ENCODE results near the gene USP46.
A peak's percentile ranks its signal among the peaks of the same experiment; 100 is the strongest.

USP46 gene

GRCh38 chr4:52659001-52659721, at the start of gene USP46:
Gene USP46 (minus strand): TSS chr4:52659301. CDS start chr4:52659150, 151 bp downstream.
- DNase-seq: peak; percentile 27

- no peak for DNase-seq
Measured at GRCh38 chr4:52704661-52705060, 45.6 kb upstream of the USP46 start.

GRCh38 chr4:52704133-52704532, 45.0 kb upstream of the USP46 start:
- DNase-seq: no peak

GRCh38 chr4:52701207-52701606, 42.1 kb upstream of the USP46 start:
- DNase-seq: no peak

- no peak for DNase-seq
Measured at GRCh38 chr4:52694936-52695335, 35.8 kb upstream of the USP46 start.

- no peak for DNase-seq
Measured at GRCh38 chr4:52693492-52693891, 34.4 kb upstream of the USP46 start.

- DNase-seq: no peak
Measured at GRCh38 chr4:52689096-52689495, 30.0 kb upstream of the USP46 start.

GRCh38 chr4:52687696-52688095, 28.6 kb upstream of the USP46 start:
- DNase-seq: no peak

GRCh38 chr4:52685316-52685715, 26.2 kb upstream of the USP46 start:
- DNase-seq: no peak

- no peak for DNase-seq
Measured at GRCh38 chr4:52684896-52685295, 25.8 kb upstream of the USP46 start.

- no peak for DNase-seq
Measured at GRCh38 chr4:52680381-52680780, 21.3 kb upstream of the USP46 start.

- no peak for DNase-seq
Measured at GRCh38 chr4:52676536-52676935, 17.4 kb upstream of the USP46 start.

GRCh38 chr4:52675111-52675510, 16.0 kb upstream of the USP46 start:
- DNase-seq: no peak

- no peak for DNase-seq
Measured at GRCh38 chr4:52670739-52671138, 11.6 kb upstream of the USP46 start.

- DNase-seq: no peak
Measured at GRCh38 chr4:52670121-52670520, 11.0 kb upstream of the USP46 start.

- DNase-seq: no peak
Measured at GRCh38 chr4:52665592-52665991, 6.5 kb upstream of the USP46 start.

- no peak for DNase-seq
Measured at GRCh38 chr4:52664479-52664878, 5.4 kb upstream of the USP46 start.

GRCh38 chr4:52661966-52662690, 3.0 kb upstream of the USP46 start:
- DNase-seq: no peak

GRCh38 chr4:52660643-52661042, 1.5 kb upstream of the USP46 start:
- DNase-seq: no peak

- no peak for DNase-seq
Measured at GRCh38 chr4:52659722-52660261, 691 bp upstream of the USP46 start.

GRCh38 chr4:52658641-52659000, 480 bp downstream of the USP46 start:
- no peak for DNase-seq

GRCh38 chr4:52657618-52658501, 1.2 kb downstream of the USP46 start:
- no peak for DNase-seq

GRCh38 chr4:52657292-52657617, 1.8 kb downstream of the USP46 start:
- no peak for DNase-seq

- no peak for DNase-seq
Measured at GRCh38 chr4:52655506-52655905, 3.6 kb downstream of the USP46 start.

Measured in kidney glomerular epithelial cell (primary cell).